OCI-LY7 (cell line): ENCODE results near the gene CNOT6L. TPM values are rescaled to one million over a fixed set of nuclear protein-coding genes. Genes with fewer than 3 reads are reported as not detected.

Source experiments
- BruUV-seq: library from RNA; stranded (reverse); fragments of 400-500 nt; replicated peaks from 2 replicates; lab custom pipeline; 2021; lab: Mats Ljungman, UMichigan
- CTCF ChIA-PET: fragments of 300-600 bp; sonication (Branson Sonifier 250); formaldehyde crosslinking; loops from one replicate; lab custom pipeline; 2022; ENCODE audit warnings: antibody characterized with exemption; ENCODE audit not compliant: unreplicated experiment; lab: Charles Lee
- POLR2A ChIA-PET: fragments of 300-600 bp; sonication (Branson Sonifier 250); formaldehyde crosslinking; loops from one replicate; lab custom pipeline; 2022; ENCODE audit warnings: antibody characterized with exemption; lab: Charles Lee
- DNase-seq: peaks from one replicate; pipeline ENCODE4 v3.0.0-alpha.2; 2015; ENCODE audit warnings: low spot score
- H2AFZ ChIP-seq: fragments of 200-600 bp; sonication (generic), shearing (Covaris generic); 2 replicates; pipeline ENCODE4 v1.6.1; 2014; ENCODE audit warnings: mild to moderate bottlenecking, antibody characterized with exemption, low read length, moderate library complexity
- H3K27ac ChIP-seq: fragments of 200-600 bp; sonication (generic); 2 replicates; pipeline ENCODE4 v1.5.1; 2014; ENCODE audit warnings: mixed run types, low read depth, mild to moderate bottlenecking, moderate library complexity, low read length, inconsistent platforms; ENCODE audit not compliant: poor library complexity, severe bottlenecking
- H3K36me3 ChIP-seq: fragments of 200-600 bp; sonication (generic); 2 replicates; pipeline ENCODE4 v1.6.1; 2014; ENCODE audit warnings: mild to moderate bottlenecking, antibody characterized with exemption, low read length, moderate library complexity, mixed read lengths; ENCODE audit not compliant: insufficient read depth
- H3K4me1 ChIP-seq: fragments of 200-600 bp; sonication (generic); 2 replicates; pipeline ENCODE4 v1.5.1; 2014; ENCODE audit warnings: mild to moderate bottlenecking, low read length; ENCODE audit not compliant: insufficient read depth, poor library complexity, severe bottlenecking
- H3K4me2 ChIP-seq: fragments of 200-600 bp; sonication (generic); 2 replicates; pipeline ENCODE4 v1.6.1; 2014; ENCODE audit warnings: mild to moderate bottlenecking, low read length
- H3K4me3 ChIP-seq: fragments of 200-600 bp; sonication (generic); 2 replicates; pipeline ENCODE4 v1.5.1; 2014; ENCODE audit warnings: mild to moderate bottlenecking, low read depth, low read length; ENCODE audit not compliant: poor library complexity, severe bottlenecking
- H3K79me2 ChIP-seq: fragments of 200-600 bp; sonication (generic); 2 replicates; pipeline ENCODE4 v1.6.1; 2016; ENCODE audit warnings: low read depth, mild to moderate bottlenecking, low read length, moderate library complexity, mixed read lengths; ENCODE audit not compliant: insufficient read depth
- H3K9me2 ChIP-seq: fragments of 200-600 bp; sonication (generic); 2 replicates; pipeline ENCODE4 v1.6.1; 2016; ENCODE audit warnings: mild to moderate bottlenecking, low read length, mixed read lengths; ENCODE audit not compliant: insufficient read depth
- H3K9me3 ChIP-seq: fragments of 200-600 bp; sonication (generic); 2 replicates; pipeline ENCODE4 v1.6.1; 2014; ENCODE audit warnings: mild to moderate bottlenecking, mixed run types, low read length, mixed read lengths
- H4K20me1 ChIP-seq: fragments of 200-600 bp; sonication (generic); 2 replicates; pipeline ENCODE4 v1.6.1; 2014; ENCODE audit warnings: mild to moderate bottlenecking, antibody characterized with exemption, low read length, moderate library complexity, mixed read lengths; ENCODE audit not compliant: insufficient read depth
- EZH2phosphoT487 ChIP-seq: fragments of 200-600 bp; sonication (generic); IDR thresholded peaks from 2 replicates; pipeline ENCODE4 v1.6.1; 2018; ENCODE audit warnings: low read depth, borderline replicate concordance, mild to moderate bottlenecking, mixed run types, antibody characterized with exemption, low read length, moderate library complexity, mixed read lengths
- intact Hi-C: fragments of 100-400 bp; cut with micrococcal nuclease; formaldehyde crosslinking; loops from one replicate; pipeline ENCODE4 v1.10.0; 2022; ENCODE audit not compliant: unreplicated experiment
- total RNA-seq, 2 experiments: library from RNA; depleted of rRNA in 1 of 2; stranded (reverse); fragments of >200 nt in 1 of 2; shearing (Covaris generic) in 1 of 2; gene quantifications; 2 replicates each; pipeline ENCODE4 v1.2.3, GENCODE V29; 2014 to 2022
- TF ChIP-seq, protein P1 (sequence below): fragments of 200-600 bp; sonication (generic); conservative IDR thresholded peaks from 2 replicates; pipeline ENCODE4 v1.5.1; 2014; ENCODE audit warnings: mild to moderate bottlenecking, antibody characterized with exemption, low read length, moderate library complexity, mixed read lengths

Gene CNOT6L
- total RNA-seq, 2 experiments from 2014 or later = 21.4 to 112 TPM

DNA sequence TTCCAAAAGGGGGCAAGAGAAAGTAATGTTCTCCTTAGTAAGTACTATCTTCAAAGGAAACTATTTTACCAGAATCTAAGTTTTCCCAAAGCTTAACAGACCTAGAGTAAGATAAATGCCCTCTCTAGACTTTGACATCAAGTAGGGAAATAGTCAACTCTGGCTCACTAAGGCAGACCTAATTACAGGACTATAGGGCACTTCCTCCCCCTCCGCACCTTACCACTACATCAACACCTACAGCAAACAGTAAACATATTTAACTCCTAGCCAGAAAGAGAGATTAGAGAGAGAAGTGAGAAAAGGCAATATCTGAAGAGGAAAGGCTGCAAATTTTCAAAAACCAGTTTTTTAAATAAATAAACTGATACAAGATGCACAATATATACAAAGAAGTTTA is 60.4 kb downstream of the CNOT6L start:
- no peak for DNase-seq
- no peak overlapping the region for H2AFZ ChIP-seq
- intact Hi-C loops = no loop called here
- H3K79me2 ChIP-seq = peaks cover 46% of the 10 kb centered on the region; the same call in 1 of the 2 replicates
- no peaks in the 10 kb centered on the region for H4K20me1 ChIP-seq
- H3K9me2 ChIP-seq = no peaks in the 10 kb centered on the region
- peaks cover 43% of the 10 kb centered on the region for H3K9me3 ChIP-seq
- no peak overlapping the region for H3K4me3 ChIP-seq
- no peak overlapping the region for H3K4me2 ChIP-seq
- H3K27ac ChIP-seq = no peak overlapping the region
- TF ChIP-seq, protein P1, sequence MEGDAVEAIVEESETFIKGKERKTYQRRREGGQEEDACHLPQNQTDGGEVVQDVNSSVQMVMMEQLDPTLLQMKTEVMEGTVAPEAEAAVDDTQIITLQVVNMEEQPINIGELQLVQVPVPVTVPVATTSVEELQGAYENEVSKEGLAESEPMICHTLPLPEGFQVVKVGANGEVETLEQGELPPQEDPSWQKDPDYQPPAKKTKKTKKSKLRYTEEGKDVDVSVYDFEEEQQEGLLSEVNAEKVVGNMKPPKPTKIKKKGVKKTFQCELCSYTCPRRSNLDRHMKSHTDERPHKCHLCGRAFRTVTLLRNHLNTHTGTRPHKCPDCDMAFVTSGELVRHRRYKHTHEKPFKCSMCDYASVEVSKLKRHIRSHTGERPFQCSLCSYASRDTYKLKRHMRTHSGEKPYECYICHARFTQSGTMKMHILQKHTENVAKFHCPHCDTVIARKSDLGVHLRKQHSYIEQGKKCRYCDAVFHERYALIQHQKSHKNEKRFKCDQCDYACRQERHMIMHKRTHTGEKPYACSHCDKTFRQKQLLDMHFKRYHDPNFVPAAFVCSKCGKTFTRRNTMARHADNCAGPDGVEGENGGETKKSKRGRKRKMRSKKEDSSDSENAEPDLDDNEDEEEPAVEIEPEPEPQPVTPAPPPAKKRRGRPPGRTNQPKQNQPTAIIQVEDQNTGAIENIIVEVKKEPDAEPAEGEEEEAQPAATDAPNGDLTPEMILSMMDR = no peak
- no peak for TF ChIP-seq EZH2phosphoT487
- CTCF ChIA-PET = no interaction called here
- no TSS peak for BruUV-seq
- H3K36me3 ChIP-seq = peaks cover 98% of the 10 kb centered on the region
- no peaks in the 10 kb centered on the region for H3K4me1 ChIP-seq
- POLR2A ChIA-PET = interaction anchor here (0.6 kb wide), 2 partner anchors 129 to 575 kb away, joined by 3 read pairs; no protein-coding TSS in a partner anchor

DNA sequence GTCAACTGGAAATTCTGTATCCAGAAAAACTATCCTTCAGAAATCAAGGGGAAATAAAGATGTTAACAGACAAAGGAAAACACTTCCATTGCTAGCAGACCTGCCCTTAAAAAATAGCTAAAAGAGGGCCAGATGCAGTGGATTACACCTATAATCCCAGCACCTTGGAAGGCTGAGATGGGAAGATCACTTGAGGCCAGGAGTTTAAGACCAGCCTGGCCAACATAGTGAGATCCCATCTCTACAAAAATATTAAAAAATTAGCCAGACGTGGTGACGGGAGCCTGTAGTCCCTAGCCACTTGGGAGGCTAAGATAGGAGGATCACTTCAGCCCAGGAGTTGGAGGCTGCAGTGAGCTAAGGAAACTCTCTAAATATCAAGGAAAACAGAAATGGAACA is 67.4 kb downstream of the CNOT6L start:
- intact Hi-C loops = no loop called here
- Histone ChIP-seq H2AFZ (no peak overlapping the region), H3K9me2 (no peaks in the 10 kb centered on the region), H4K20me1 (no peaks in the 10 kb centered on the region), H3K9me3 (peaks cover 11% of the 10 kb centered on the region; the same call in 1 of the 2 replicates), H3K36me3 (peaks cover 85% of the 10 kb centered on the region), H3K4me2 (no peak overlapping the region), H3K79me2 (peaks cover 39% of the 10 kb centered on the region; the same call in 1 of the 2 replicates), H3K4me1 (no peaks in the 10 kb centered on the region), H3K27ac (no peak overlapping the region), H3K4me3 (no peak overlapping the region)
- ChIA-PET POLR2A (interaction anchor here (0.7 to 1.9 kb wide), 4 partner anchors 11 to 33 kb away, joined by 3 to 7 read pairs (median 4); no protein-coding TSS in a partner anchor), CTCF (no interaction called here)
- TF ChIP-seq, protein P1 = no peak
- no peak for TF ChIP-seq EZH2phosphoT487
- no peak for DNase-seq
- BruUV-seq = no TSS peak

DNA sequence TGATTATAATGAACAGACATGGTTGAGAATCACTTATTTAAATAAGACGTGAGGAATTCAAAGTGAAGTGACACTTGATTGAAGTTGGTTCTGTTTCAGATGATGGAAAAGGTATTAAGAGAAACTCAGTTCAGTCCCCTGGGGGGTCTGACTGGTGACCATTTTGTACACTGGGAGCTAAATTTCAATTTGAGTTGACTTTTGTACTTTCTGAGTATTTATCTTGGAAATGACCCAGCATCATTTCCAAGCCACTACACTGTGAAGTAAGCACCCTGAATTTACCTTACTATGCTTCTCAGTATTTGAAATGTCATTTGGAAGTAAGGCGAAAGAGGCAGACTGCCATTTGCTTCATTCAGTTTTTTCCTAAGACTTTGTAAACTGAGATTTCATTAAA is 73.4 kb downstream of the CNOT6L start:
- peaks cover 6% of the 10 kb centered on the region; the same call in 1 of the 2 replicates for H3K79me2 ChIP-seq
- no peak overlapping the region for H3K4me3 ChIP-seq
- no peak overlapping the region for H2AFZ ChIP-seq
- H3K36me3 ChIP-seq = peaks cover 75% of the 10 kb centered on the region
- H3K27ac ChIP-seq = no peak overlapping the region
- no peak for DNase-seq
- no peaks in the 10 kb centered on the region for H3K9me3 ChIP-seq
- intact Hi-C loops = no loop called here
- TF ChIP-seq, protein P1 = no peak
- no peak for TF ChIP-seq EZH2phosphoT487
- H3K4me2 ChIP-seq = no peak overlapping the region
- H3K9me2 ChIP-seq = no peaks in the 10 kb centered on the region
- no peaks in the 10 kb centered on the region for H4K20me1 ChIP-seq
- ChIA-PET CTCF (no interaction called here), POLR2A (interaction anchor here (0.6 to 2.6 kb wide), 7 partner anchors 10 to 119 kb away, joined by 3 to 13 read pairs (median 5); partner anchors contain the start of gene MRPL1)
- BruUV-seq = no TSS peak
- H3K4me1 ChIP-seq = no peaks in the 10 kb centered on the region
